T-helper 2 cell (primary cell): ENCODE measurements around the gene KRTAP9-6.
"Not testable (repeated sequence)": the region's sequence is repeated elsewhere in the genome, so short reads cannot be mapped to it uniquely, and the experiment has no call there.

Experiments
- DNase-seq, 5 experiments: peaks; one replicate each; pipeline versions ENCODE4 v3.0.0 to v3.0.0-alpha.2; 2012 to 2022

KRTAP9-6 gene

GRCh38 chr17:41271858-41272257, 6.7 kb downstream of the KRTAP9-6 start:
- DNase-seq: no peak

GRCh38 chr17:41275648-41276190, 10.5 kb downstream of the KRTAP9-6 start, which contains the start of gene KRTAP9-7:
KRTAP9-7 (plus strand) TSS chr17:41275698; CDS start chr17:41275698, 0 bp downstream.
- not testable (repeated sequence) for DNase-seq

GRCh38 chr17:41278176-41278955, 13.2 kb downstream of the KRTAP9-6 start:
- no peak for DNase-seq

GRCh38 chr17:41284043-41284442, 18.9 kb downstream of the KRTAP9-6 start:
- no peak for DNase-seq

GRCh38 chr17:41284546-41284945, 19.4 kb downstream of the KRTAP9-6 start:
- DNase-seq: no peak

- no peak for DNase-seq
Measured at GRCh38 chr17:41287050-41287449, 21.9 kb downstream of the KRTAP9-6 start.

- no peak for DNase-seq
Measured at GRCh38 chr17:41294016-41294415, 28.8 kb downstream of the KRTAP9-6 start.

GRCh38 chr17:41296846-41297245, 31.7 kb downstream of the KRTAP9-6 start:
- no peak for DNase-seq

GRCh38 chr17:41298458-41299135, 33.4 kb downstream of the KRTAP9-6 start:
- DNase-seq: no peak

GRCh38 chr17:41301204-41301790, 36.1 kb downstream of the KRTAP9-6 start:
- DNase-seq: no peak

- no peak for DNase-seq
Measured at GRCh38 chr17:41301916-41302901, 37.0 kb downstream of the KRTAP9-6 start, which contains the start of gene KRTAP29-1. KRTAP29-1 (minus strand) TSS chr17:41302851; CDS start chr17:41302851, 0 bp downstream.

GRCh38 chr17:41302981-41303380, 37.8 kb downstream of the KRTAP9-6 start:
- no peak for DNase-seq

- DNase-seq: no peak
Measured at GRCh38 chr17:41304091-41304490, 38.9 kb downstream of the KRTAP9-6 start.

- no peak for DNase-seq
Measured at GRCh38 chr17:41307647-41308046, 42.5 kb downstream of the KRTAP9-6 start.

GRCh38 chr17:41308251-41308917, 43.2 kb downstream of the KRTAP9-6 start:
- peak; percentile 36 to 100 (median 69) for DNase-seq

GRCh38 chr17:41308918-41309359, 43.8 kb downstream of the KRTAP9-6 start, which contains the start of gene KRTAP16-1:
KRTAP16-1 (minus strand) TSS chr17:41309309; CDS start chr17:41309253, 56 bp downstream.
- DNase-seq: peak in 3 of 5 experiments; percentile 29 to 94 (median 79)

- DNase-seq: no peak
Measured at GRCh38 chr17:41311111-41311510, 45.9 kb downstream of the KRTAP9-6 start.

GRCh38 chr17:41315204-41315794, 50.1 kb downstream of the KRTAP9-6 start, which contains the start of gene KRTAP17-1:
KRTAP17-1 (minus strand) TSS chr17:41315710; CDS start chr17:41315650, 60 bp downstream.
- no peak for DNase-seq
